HCT116 (cell line): ENCODE measurements around the gene SNX9.
"Not testable (repeated sequence)": the region's sequence is repeated elsewhere in the genome, so short reads cannot be mapped to it uniquely, and the experiment has no call there.

Experiments
- CEBPB ChIP-seq: IDR thresholded peaks from 2 replicates; pipeline ENCODE4 v1.6.1; 2012; ENCODE audit warnings: low read depth
- EZH2 ChIP-seq: fragments of 200-600 bp; sonication (generic); IDR thresholded peaks from 2 replicates; pipeline ENCODE4 v1.6.1; 2017; ENCODE audit warnings: antibody characterized with exemption, mixed run types
- POLR2A ChIP-seq: IDR thresholded peaks from 2 replicates; pipeline ENCODE4 v1.7.0; 2011; ENCODE audit warnings: borderline replicate concordance; ENCODE audit not compliant: insufficient read depth, insufficient read length; ENCODE audit errors: extremely low read depth
- POLR2AphosphoS5 ChIP-seq: IDR thresholded peaks from 2 replicates; pipeline ENCODE4 v1.6.1; 2011; ENCODE audit warnings: mild to moderate bottlenecking, low read depth, low read length, moderate library complexity
- RAD21 ChIP-seq: IDR thresholded peaks from 2 replicates; pipeline ENCODE4 v1.6.1; 2012; ENCODE audit warnings: low read depth, mild to moderate bottlenecking
- ZNF274 ChIP-seq: fragments of 200-500 bp; sonication (Bioruptor generic); IDR thresholded peaks from 2 replicates; pipeline ENCODE4 v1.6.1; 2014; ENCODE audit warnings: mild to moderate bottlenecking, low read depth, low read length, inconsistent platforms
- TF ChIP-seq, protein P1 (sequence below), 3 experiments: fragments of 200-600 bp in 1 of 3; sonication (generic) in 1 of 3; IDR thresholded peaks in 2 of 3; conservative IDR thresholded peaks in 1 of 3; 2 replicates each; pipeline ENCODE4 v1.5.1; 2012 to 2017; ENCODE audit warnings: low read depth in 2 of 3, low read length in 2 of 3, antibody characterized with exemption in 1 of 3, borderline replicate concordance in 1 of 3, control low read depth in 1 of 3, mild to moderate bottlenecking in 1 of 3, mixed read lengths in 1 of 3, mixed run types in 1 of 3, moderate library complexity in 1 of 3; ENCODE audit not compliant: insufficient read depth in 1 of 3

DNA sequence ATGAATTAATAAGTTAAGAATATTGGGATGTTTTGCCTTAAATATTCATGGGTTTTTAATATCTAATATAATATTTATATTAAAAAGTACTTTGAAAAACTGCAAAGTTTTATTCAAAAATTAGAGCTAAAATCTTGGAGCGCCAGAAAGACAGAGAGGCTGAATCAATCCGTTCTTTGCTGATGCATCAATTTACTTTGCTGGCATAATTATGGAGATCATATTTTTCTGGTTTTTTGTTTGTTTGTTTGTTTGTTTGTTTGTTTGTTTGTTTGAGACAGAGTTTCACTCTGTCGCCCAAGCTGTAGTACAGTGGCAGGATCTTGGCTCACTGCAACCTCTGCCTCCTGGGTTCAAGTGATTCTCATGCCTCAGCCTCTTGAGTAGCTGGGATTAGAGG, 149.1 kb downstream of the SNX9 start:
- TF ChIP-seq EZH2, POLR2AphosphoS5, POLR2A, CEBPB, RAD21, ZNF274: not testable (repeated sequence)
- TF ChIP-seq, protein P1, sequence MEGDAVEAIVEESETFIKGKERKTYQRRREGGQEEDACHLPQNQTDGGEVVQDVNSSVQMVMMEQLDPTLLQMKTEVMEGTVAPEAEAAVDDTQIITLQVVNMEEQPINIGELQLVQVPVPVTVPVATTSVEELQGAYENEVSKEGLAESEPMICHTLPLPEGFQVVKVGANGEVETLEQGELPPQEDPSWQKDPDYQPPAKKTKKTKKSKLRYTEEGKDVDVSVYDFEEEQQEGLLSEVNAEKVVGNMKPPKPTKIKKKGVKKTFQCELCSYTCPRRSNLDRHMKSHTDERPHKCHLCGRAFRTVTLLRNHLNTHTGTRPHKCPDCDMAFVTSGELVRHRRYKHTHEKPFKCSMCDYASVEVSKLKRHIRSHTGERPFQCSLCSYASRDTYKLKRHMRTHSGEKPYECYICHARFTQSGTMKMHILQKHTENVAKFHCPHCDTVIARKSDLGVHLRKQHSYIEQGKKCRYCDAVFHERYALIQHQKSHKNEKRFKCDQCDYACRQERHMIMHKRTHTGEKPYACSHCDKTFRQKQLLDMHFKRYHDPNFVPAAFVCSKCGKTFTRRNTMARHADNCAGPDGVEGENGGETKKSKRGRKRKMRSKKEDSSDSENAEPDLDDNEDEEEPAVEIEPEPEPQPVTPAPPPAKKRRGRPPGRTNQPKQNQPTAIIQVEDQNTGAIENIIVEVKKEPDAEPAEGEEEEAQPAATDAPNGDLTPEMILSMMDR (IDR thresholded peaks at IDR 0.05 in 2 of 3, conservative IDR thresholded peaks at IDR 0.05 in 1 of 3; ENCODE audit: borderline replicate concordance in 1 of 3, insufficient read depth in 1 of 3, low read depth in 2 of 3, low read length in 2 of 3), result not testable (repeated sequence)
